HT1080 (cell line): ENCODE data around the gene HOTAIR. TPM values are rescaled to one million over a fixed set of nuclear protein-coding genes. Genes with fewer than 3 reads are reported as not detected.

Experiments
- DNase-seq: peaks from one replicate; pipeline ENCODE4 v3.0.0-alpha.2; 2015; ENCODE audit warnings: low read depth
- polyA plus RNA-seq, 2 experiments: library from polyadenylated mRNA; depleted of rRNA; stranded (reverse); fragments of >200 nt; gene quantifications; 2 replicates each; pipeline ENCODE4 v1.2.3, GENCODE V29; 2015
- total RNA-seq: library from RNA; depleted of rRNA; stranded (reverse); fragments of >200 nt; shearing (Covaris generic); gene quantifications from 2 replicates; pipeline ENCODE4 v1.2.3, GENCODE V29; 2014; rRNA removed

HOTAIR gene
- 0.88 TPM in 1 of 2 replicates, not detected in the other for total RNA-seq
- 0.10 and 0.24 TPM in 2 replicates for polyA plus RNA-seq (2015; cell fraction: cytosol; rRNA removed)
- polyA plus RNA-seq (2015; cell fraction: nucleus; rRNA removed): 0.39 and 2.3 TPM in 2 replicates

DNA sequence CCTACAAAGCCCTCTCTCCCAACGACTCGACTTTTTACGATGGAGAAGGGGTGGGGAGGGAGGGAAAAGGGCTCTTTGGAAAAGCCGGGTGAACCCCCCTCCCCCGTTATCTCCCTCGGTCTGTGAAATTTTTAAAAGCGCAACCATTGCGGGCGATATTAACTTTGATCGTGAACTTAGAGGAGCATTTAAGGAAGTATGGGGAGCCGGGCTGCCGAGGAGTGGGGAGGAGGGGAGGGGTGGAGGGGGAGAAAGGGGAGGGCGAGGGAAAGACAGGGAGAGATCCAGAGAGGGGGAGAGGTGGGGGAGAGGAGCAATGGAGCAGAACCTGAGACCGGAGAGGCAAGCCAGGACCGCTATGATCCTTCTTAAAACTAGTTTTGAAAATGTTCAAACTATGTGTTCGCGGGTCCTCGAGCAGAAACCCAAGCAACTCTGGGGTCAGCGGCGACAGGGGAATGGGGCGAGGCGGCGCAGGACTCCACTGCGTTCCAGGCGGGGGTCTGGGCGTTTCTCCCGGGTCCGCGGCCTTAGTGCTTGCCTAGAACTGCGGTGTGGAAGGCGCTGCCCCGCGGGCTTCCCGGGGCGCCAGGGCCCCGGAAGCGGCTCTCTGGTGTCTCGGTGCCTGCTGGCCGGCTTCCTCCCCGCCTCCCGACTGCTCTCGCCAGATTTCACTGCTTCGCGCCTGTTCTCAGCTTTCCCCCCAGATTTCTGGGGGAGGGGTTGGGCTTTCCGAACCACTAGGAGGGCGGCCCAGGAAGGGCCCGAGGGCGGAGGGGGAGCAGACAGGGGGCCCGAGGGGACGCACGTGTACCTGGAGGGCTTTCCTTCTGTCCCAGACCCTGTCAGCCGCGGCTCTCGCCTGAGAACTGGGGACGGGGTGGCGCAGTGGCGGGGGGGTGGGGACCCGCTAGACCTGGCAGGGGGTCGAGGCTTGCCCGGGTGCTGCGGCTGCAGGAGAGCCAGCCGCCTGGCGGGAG, at the start of gene HOTAIR:
TSS of gene HOTAIR (minus strand) at position 871 of the 980 bp plus-strand sequence.
- no peak for DNase-seq

DNA sequence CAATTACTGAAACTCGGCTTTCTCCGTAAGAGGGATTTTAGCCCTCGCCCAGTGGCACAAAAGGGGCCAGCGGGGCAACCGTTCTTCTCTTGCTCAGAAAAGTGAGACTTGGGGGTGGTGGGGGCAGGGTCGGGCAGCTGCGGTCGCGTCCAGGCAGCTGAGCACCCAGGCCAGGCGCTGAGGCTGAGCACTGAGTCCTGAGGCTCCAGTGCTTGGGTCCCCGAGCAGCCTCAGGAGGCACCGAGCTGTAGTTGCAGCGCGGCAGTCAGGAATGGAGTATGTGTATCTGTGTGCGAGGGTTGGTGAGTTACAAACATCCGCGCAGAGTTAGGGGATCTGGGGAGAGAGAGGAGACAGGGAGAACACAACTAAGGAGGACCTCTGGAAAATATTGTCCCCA, 49.4 kb upstream of the HOTAIR start:
- DNase-seq: no peak

DNA sequence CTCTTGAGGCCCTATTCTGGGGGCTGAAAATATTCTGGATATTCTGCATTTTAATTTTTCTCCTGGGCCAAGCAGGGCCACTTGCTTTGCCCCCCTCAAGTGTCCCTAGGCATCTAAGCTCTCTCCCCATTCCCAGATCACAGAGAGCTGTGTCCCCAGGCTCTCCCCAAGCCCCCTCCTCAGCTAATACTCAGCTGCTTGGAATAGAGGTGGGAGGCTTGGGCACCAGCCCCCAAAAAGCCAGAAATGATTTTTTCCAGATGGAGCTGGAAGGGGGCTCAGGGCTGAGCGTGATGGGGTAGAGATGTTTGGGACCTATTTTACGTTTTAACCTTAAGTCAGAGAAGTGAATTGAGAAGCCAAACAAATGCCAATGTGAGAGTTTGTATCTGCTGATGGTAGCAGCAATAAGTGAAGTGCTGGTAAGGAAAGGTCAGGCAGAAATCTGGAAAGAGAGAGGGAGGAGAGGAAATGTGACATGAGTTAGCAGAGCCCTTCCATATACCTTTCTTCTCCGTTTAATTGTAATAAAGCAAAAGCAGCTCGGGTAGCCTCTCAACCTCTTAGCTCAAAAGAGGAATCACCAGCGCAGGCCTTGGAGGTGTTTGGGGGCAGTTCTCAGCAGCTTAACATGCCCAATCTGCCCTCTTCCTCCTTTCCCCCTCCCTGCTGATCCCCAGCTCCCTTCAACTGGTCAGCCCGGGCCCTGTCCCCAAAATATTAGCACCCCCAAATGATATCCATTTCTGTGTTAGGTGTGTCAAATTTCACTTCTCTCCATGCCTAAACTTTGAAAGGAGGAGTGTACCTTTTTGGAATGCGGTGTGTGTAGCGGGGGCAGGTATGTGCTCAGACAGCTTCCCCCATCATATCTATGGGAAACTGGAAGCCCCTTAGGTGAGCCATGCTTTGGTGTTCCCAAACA, 48.5 kb upstream of the HOTAIR start:
- DNase-seq: no peak

DNA sequence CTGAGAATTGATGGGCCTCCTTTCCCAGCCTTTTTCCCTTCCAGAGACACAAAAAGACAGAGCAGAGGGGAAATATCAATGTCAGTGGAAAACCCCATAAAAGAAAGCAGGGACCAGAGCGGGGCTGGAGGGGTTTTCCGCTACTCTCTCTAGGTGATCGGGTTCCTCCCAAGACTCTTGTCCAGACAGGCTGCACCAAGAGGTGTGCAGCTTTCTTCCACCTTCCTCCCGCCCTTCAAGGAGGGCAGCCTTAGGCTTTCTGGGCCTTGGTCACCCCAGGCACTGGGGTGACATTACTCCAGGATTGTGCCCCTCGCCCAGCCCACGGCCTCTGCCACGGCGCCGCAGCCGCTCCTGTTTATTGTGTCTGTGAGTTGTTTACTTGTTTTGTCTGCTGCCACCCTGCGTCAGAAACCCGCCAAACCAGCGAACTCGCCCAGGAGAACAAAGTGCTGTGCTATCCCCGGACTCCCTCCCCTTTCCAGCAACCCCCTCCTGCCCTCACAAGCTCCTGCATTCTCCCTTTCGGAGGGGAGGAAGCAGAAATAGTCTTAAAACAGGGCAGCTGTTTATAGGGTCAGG, 46.8 kb upstream of the HOTAIR start:
- DNase-seq: no peak

DNA sequence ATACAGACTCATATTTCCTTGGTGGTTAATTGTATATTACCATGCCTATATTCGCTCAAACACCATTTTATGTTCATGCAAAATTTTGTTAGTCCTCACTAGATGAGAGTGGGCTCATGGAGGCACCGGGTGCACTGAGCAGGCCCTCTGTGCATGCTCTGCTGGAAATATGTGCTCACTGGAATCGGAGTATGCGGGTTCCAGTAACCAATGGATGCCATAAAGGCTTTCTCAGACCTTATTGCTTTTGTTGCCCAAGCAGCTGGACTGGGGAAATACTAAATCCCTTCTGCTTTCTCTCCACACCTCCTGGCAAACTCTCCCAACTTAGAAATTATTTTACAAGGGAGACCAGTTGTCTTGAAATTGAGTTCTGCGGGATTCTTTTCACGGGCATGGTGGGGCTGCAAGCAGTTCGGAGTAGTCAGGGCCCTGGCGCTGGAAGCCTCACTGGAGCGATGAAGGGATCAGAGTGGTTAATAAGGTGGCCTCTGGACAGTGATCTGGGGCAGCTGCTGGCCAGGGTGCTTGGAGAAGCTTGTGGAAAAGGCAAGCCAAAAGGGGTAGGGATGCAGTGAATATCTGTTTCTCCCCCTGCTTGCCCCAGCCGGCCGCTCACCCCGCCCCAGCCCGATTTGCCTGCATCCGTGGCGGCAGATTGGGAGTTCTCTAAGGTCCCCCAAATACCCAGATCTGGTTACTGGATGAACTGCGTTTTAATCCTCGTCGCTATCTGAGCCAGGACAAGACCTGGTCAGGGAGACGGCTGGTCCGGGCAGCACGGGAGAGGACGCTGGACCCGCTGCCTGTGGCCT, 46.0 kb upstream of the HOTAIR start:
- no peak for DNase-seq

DNA sequence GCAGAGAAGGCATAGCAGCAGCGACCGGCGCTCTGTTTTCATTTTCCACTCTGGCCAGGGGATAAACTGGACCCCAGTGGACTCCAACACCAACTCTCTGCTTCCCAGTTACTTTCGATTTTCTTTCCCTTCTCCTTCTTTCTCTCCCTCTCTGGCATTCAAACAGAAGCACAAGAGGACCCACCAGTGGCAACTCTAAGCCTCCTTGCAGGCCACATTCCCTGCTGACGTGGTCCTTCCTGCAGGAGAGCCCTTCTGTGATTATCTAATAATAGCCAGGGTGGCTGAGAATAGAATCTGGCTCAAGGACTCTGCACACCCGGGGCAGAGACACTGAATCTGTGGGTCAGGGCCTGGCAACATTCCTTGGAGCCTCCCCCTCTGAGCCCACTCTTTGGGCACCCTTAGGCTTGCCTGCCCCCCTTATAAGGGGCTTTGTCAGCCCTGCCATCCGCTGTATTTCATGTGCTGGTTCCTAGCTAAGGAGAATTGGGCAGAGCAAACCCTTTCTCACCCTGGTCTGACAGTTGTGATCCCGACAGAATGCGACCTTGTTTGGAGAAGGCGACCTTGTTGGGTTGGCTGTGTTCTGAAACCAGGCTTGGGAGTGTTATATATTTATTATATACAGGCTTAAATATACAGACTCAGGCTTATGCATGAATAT, 45.3 kb upstream of the HOTAIR start:
- peak; percentile 38 for DNase-seq

DNA sequence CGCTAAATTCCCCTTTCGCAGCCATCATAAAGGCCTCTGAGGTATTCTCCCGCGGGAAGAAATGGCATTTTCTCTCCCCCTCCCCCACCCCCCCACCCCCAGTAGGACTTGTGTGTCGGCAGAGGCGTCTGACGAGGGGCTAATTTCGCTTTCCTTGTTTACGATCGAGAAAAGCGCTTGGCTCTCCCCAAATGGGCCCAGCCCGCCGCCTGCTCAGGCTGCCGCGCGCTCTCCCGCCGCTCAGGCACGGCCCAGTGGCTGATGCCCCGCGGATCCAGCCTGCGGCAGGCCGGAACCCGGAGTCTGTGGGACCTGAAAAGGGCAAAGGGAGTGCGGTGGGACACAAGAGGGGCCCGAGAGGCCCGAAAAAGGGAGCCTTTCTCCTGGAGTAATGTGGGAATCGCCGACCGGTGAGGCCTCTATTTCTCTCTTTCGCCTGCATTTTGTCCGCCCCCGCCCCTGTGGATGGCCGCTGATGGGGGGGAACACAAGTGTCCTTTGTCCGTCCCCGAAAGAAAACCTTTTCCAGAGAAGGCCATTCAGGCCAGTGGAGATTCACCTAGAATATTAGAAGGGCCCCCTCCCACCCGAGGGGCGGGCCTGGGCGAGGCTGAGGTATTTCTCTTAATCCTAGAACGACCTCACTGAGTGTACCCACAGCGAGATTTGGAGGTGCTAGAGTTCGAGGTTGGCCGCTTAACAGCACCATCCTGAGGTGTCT, 44.5 kb upstream of the HOTAIR start:
- no peak for DNase-seq

DNA sequence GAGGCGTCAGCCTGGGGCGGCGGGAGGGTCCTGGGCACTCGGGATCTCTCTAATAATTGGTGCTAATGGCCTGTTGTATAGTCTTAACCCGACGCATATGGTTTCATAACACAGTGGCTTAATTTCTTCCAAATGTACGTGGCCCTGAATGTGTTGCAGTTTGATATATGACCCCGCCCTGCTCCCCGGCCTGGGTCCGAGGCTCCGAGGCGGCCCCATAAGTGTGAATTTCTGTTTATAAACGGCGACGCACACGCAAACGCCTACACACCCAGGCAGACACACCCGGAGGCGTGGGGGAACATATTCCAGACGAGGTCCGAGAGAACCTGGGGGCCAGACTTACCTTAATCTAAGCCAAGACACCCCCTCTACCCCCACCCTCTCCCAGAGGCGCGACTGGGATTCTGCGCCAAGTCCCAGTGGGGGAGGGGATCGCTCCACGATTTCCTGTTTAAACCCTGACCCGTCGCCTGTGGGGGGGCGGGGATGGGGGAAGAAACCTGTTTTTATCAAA, 43.8 kb upstream of the HOTAIR start:
- DNase-seq: peak; percentile 58

DNA sequence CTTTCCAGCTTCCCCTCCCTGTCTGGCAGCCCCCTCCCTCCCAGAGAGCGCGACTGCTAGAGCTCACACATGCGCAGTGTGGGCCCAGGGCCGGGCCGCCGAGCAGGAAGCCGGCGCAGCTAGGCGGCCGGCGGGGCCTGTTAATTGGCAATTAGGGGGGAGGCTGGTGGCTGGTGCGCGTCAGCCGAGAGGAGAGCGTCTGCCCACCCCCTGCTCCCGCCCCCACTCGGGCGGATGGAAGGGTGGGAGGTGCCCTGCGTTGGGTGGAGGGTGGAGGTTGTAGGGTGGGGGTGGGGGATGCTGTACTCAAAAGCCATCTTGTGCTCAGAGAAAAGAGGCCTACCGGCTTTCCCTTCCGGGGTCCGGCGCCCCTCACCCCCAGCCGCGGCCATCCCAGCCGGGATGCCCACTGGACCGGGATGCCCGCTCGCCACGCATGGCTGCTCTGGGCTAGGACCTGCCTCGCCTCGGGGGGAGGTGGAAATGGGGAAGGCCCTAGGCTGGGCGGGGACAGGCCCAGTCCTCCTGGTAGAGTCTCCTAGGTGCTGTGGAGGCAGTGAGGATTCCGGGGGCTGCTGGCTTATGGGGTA, 43.2 kb upstream of the HOTAIR start:
- DNase-seq: peak; percentile 95

DNA sequence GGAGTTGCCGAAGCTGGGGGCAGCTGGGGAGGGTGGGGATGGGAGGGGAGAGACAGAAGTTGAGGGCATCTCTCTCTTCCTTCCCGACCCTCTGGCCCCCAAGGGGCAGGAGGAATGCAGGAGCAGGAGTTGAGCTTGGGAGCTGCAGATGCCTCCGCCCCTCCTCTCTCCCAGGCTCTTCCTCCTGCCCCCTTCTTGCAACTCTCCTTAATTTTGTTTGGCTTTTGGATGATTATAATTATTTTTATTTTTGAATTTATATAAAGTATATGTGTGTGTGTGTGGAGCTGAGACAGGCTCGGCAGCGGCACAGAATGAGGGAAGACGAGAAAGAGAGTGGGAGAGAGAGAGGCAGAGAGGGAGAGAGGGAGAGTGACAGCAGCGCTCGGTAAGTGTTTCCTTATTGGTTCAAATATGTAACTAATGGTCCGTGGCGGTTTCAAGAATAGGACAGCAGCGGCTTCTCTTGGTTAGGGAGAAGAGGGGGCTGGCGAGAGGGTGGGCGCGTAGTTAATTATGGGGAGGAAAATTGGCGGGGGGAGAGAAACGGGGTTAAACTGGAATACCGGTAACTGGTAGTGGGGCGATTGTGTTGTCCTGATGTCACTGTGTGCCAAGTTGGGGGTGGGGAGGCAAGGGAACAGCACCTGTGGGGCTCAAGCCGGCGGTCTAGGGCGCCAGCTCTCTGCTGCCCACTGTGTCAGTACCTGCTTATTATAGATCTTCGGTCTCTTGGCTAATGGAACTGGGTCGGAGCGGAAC, 42.5 kb upstream of the HOTAIR start:
- DNase-seq: peak; percentile 24

DNA sequence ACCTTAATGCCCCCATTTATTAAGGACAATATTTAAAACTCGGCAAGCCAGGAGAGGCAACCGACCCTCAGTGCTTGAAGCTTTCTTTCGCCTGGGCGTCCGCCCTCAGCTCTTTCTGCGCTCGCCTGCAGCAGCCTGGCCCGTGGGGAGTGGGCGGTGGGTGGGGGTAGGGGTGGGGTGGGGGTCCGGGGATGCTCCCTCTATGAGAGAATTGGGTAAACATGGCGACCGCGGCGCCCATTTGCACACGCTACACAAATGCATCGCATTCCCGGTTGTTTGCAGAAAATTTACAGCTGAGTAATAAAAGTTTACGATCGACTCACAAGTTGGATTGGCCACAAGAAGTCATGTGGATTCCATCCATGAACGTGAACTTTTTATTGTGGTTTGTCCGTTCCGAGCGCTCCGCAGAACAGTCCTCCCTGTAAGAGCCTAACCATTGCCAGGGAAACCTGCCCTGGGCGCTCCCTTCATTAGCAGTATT, 41.8 kb upstream of the HOTAIR start:
- DNase-seq: peak; percentile 78

DNA sequence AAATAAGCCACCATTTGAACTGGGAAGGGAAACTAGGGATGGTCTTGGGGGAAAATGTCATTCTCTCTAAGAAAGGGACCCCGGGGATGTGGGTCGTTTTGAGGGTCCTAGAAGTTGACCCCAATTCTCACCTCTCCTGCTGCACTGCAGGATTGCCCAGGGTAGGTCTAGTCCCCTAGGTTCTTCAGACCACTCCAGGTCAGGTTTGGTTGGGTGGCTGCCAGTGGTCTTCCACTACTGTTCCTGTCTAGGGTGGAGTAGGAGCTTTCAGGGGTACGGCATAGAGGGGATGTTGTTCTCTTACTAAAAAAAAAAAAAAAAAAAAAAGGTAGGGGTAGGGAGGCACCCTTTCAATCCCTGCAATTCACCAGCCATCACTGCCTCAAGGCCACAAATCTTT, 41.3 kb upstream of the HOTAIR start:
- DNase-seq: no peak

DNA sequence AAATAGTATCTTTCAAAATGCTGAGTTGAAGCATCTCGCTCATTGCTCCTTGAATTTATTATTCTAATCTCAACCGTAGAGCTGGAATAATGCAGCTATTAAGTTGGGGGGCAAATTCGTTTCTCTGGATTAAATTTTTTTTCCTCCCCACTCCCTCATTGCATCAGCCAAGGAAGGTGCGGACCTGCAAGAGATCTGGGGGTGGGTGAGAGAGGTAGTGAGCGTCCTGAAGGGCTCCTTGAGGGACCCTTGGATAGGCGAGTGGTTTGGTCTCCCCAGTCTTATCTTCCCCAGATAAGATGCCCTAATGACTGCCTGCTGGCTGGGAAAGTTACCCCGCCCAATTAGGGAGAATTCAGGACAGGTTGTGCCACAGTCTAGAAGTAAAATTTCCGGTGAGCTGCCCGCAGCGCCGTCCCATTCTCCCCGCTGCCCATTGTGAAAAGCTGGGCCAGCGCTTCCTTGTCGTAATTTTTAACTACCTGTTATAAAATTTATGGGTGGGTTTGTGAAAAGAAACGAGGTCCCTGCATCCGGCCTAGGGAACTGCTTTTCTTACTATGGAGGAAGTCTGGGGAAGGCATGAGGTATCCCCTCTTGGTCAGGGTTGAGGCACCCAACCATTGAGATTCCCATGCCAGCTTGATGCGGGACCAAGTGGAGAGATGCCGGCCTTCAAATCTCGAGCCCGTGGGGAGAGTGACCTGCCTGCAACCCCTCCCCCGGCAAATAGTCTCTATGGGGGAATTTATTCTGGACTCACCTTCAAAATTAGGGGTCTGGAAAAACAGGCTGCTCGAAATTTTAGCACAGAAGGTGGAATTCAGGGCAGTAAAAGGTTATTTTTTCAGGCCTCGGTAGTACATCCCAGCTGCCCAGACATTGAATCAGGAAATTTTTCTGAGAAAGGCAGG, 40.5 kb upstream of the HOTAIR start:
- no peak for DNase-seq

DNA sequence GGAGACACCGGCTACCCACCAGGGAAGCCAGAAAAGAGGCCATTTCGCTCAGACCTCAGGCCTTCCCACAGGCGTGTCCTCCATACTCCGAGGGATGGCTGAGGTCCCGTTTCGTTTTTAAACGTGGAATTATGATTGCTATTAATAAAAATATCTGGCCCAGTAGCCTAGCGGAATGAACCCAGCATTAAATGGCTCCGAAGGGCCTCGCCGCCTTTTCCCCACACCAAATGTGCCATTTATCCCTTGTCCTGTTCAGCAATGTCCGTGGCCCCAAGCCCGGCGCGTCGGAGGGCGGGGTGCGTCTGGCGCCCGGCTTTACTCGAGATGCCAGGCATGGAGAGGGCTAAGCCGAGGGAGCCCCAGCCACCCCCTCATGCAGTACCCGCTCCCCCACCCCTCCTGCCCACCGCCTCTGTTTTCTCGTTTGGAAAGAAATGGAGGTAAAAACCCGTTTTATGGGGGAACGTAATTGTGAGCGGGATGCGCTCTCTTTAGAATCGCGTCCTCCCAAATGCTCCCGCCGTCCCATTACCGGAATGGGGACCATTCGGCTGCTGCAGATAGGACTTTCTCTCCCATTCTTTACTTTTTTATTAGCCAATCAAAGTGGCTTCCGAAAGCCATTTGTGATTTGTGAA, 39.7 kb upstream of the HOTAIR start:
- DNase-seq: no peak

DNA sequence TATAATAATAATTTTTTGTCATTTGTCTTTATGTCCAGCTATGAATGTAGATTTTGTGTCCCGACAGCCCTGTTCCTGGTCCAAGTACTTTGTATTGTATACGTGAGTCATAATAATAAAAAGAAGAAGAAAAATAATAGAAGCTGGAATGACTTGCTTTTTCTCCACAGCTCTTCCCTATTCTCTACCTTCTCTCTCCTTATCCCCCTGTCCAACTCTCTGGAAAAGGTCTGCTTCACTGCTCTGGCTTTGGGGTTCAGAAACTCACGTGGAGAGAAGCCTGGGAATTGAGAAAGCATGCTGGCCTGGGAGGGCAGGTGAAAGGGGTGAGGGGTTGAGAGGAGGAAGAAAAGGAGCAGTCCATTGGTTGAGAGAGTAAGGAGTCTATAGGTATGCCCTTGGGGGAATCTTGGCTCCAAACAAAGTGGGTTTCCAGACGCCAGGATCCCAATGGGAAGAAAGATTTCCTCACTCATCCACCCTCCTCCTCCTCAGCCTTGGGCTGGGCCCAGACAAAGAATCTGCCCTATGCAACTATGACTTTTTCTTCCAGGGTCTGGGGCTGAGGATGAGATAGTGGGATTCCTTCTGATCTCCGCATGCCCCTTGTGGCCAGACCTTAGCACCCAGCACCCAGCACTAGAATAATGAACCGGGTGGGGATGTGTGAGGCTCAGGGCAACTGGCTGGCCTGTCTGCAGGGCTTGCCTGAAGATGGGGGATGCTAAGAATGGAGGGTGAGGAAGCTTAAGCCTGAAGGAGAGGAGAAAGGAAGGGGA, 38.1 kb upstream of the HOTAIR start:
- no peak for DNase-seq
